HL-60 (cell line): ENCODE results near the gene RDH16.

Experiments
- DNase-seq, 2 experiments: peaks; one replicate each; pipeline ENCODE4 v3.0.0-alpha.2; 2010 to 2020; ENCODE audit warnings: low read depth in 1 of 2, low spot score in 1 of 2
- H3K27ac ChIP-seq: fragments of 250-450 bp; sonication (Bioruptor Pico); replicated peaks from 2 replicates; pipeline ENCODE4 v1.5.1; 2020; ENCODE audit warnings: mild to moderate bottlenecking, moderate library complexity
- H3K27me3 ChIP-seq: fragments of 250-450 bp; sonication (Bioruptor Pico); 2 replicates; pipeline ENCODE4 v1.5.1; 2021; ENCODE audit warnings: mild to moderate bottlenecking, moderate library complexity; ENCODE audit not compliant: insufficient read depth, poor library complexity, severe bottlenecking
- H3K4me3 ChIP-seq: replicated peaks from 2 replicates; pipeline ENCODE4 v1.5.1; 2011; ENCODE audit warnings: mild to moderate bottlenecking, control low read depth, low read length; ENCODE audit not compliant: insufficient read depth
- GABPA ChIP-seq: IDR thresholded peaks from 2 replicates; pipeline ENCODE4 v1.6.1; 2012; ENCODE audit warnings: low read depth
- POLR2AphosphoS5 ChIP-seq: IDR thresholded peaks from 2 replicates; pipeline ENCODE4 v1.6.1; 2012; ENCODE audit warnings: low read depth
- SPI1 ChIP-seq: IDR thresholded peaks from 2 replicates; pipeline ENCODE4 v1.6.1; 2012; ENCODE audit warnings: low read depth, mild to moderate bottlenecking, borderline replicate concordance
- TF ChIP-seq, protein P1 (sequence below): IDR thresholded peaks from 2 replicates; pipeline ENCODE4 v1.6.1; 2012; ENCODE audit warnings: low read depth; ENCODE audit not compliant: insufficient replicate concordance
- TF ChIP-seq, protein P2 (sequence below): IDR thresholded peaks from one replicate; pipeline ENCODE4 v1.5.1; 2011; ENCODE audit warnings: low read length, control low read depth, inconsistent platforms; ENCODE audit not compliant: insufficient read depth

The RDH16 gene

GRCh38 chr12:56954057-56954957 lies 3.1 kb downstream of the RDH16 start:
- no peak overlapping the region for H3K4me3 ChIP-seq
- no peak for DNase-seq
- H3K27me3 ChIP-seq: no peaks in the 10 kb centered on the region
- no peak overlapping the region for H3K27ac ChIP-seq
- TF ChIP-seq GABPA: no peak
- TF ChIP-seq, protein P1, sequence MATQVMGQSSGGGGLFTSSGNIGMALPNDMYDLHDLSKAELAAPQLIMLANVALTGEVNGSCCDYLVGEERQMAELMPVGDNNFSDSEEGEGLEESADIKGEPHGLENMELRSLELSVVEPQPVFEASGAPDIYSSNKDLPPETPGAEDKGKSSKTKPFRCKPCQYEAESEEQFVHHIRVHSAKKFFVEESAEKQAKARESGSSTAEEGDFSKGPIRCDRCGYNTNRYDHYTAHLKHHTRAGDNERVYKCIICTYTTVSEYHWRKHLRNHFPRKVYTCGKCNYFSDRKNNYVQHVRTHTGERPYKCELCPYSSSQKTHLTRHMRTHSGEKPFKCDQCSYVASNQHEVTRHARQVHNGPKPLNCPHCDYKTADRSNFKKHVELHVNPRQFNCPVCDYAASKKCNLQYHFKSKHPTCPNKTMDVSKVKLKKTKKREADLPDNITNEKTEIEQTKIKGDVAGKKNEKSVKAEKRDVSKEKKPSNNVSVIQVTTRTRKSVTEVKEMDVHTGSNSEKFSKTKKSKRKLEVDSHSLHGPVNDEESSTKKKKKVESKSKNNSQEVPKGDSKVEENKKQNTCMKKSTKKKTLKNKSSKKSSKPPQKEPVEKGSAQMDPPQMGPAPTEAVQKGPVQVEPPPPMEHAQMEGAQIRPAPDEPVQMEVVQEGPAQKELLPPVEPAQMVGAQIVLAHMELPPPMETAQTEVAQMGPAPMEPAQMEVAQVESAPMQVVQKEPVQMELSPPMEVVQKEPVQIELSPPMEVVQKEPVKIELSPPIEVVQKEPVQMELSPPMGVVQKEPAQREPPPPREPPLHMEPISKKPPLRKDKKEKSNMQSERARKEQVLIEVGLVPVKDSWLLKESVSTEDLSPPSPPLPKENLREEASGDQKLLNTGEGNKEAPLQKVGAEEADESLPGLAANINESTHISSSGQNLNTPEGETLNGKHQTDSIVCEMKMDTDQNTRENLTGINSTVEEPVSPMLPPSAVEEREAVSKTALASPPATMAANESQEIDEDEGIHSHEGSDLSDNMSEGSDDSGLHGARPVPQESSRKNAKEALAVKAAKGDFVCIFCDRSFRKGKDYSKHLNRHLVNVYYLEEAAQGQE: no peak
- no peak for TF ChIP-seq POLR2AphosphoS5
- no peak for TF ChIP-seq SPI1
- TF ChIP-seq, protein P2, sequence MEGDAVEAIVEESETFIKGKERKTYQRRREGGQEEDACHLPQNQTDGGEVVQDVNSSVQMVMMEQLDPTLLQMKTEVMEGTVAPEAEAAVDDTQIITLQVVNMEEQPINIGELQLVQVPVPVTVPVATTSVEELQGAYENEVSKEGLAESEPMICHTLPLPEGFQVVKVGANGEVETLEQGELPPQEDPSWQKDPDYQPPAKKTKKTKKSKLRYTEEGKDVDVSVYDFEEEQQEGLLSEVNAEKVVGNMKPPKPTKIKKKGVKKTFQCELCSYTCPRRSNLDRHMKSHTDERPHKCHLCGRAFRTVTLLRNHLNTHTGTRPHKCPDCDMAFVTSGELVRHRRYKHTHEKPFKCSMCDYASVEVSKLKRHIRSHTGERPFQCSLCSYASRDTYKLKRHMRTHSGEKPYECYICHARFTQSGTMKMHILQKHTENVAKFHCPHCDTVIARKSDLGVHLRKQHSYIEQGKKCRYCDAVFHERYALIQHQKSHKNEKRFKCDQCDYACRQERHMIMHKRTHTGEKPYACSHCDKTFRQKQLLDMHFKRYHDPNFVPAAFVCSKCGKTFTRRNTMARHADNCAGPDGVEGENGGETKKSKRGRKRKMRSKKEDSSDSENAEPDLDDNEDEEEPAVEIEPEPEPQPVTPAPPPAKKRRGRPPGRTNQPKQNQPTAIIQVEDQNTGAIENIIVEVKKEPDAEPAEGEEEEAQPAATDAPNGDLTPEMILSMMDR: no peak

DNA sequence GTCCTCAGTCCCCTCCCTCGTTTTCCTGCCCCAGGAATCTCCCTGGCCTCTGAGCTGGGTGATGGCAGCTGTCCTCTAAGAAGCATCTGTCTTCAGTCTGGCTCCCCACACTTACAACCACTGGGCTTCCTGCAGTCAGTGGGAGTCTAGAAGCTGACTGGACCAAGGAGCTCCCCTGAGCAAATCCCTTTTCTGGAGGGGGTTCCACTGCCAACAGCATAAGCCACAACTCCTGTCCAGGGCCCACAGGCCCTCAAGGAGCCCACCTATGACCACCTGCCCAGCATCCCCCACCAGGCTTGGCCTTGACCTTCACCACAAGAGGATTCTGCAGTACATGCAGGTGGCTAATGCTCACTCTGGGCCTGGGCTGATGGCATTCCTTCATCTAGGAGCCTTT lies 4.1 kb downstream of the RDH16 start:
- Histone ChIP-seq H3K27me3 (no peaks in the 10 kb centered on the region), H3K27ac (no peak overlapping the region), H3K4me3 (no peak overlapping the region)
- DNase-seq: no peak
- TF ChIP-seq SPI1: no peak
- TF ChIP-seq, protein P1: no peak

- H3K4me3 ChIP-seq: no peak overlapping the region
- no peak overlapping the region for H3K27ac ChIP-seq
- no peak for DNase-seq
- TF ChIP-seq, protein P1: no peak
- TF ChIP-seq GABPA (no peak), POLR2AphosphoS5 (no peak), SPI1 (no peak)
- TF ChIP-seq, protein P2: no peak
- H3K27me3 ChIP-seq: no peaks in the 10 kb centered on the region
Measured at GRCh38 chr12:56951582-56952339, 5.6 kb downstream of the RDH16 start.
